MCF 10A (cell line): ENCODE results near the gene ADAMTSL3. TPM values are rescaled to one million over a fixed set of nuclear protein-coding genes. Genes with fewer than 3 reads are reported as not detected.
"Not testable (repeated sequence)": the region's sequence is repeated elsewhere in the genome, so short reads cannot be mapped to it uniquely, and the experiment has no call there.

Experiments
- BruUV-seq: library from RNA; stranded (reverse); fragments of 400-500 nt; replicated peaks from 2 replicates; lab custom pipeline; 2021; lab: Mats Ljungman, UMichigan
- CTCF ChIA-PET: fragments of 300-600 bp; sonication (Branson Sonifier 250); formaldehyde crosslinking; extraction: SDS; loops from one replicate; lab custom pipeline; 2021; ENCODE audit warnings: antibody characterized with exemption, inconsistent platforms; lab: Yijun Ruan, JAX
- POLR2A ChIA-PET: fragments of 300-600, 350-650 bp; sonication (Branson Sonifier 250); formaldehyde crosslinking; extraction: SDS; loops from one replicate; lab custom pipeline; 2020; ENCODE audit warnings: antibody characterized with exemption, inconsistent platforms; lab: Yijun Ruan, JAX
- DNase-seq: peaks from one replicate; pipeline ENCODE4 v3.0.0-alpha.2; 2018; ENCODE audit not compliant: unreplicated experiment
- H3K27ac Mint-ChIP-seq: one replicate; pipeline ENCODE4 v1.8.0; 2022; ENCODE audit warnings: mild to moderate bottlenecking, low read depth, mixed read lengths; ENCODE audit not compliant: unreplicated experiment
- H3K27me3 Mint-ChIP-seq: one replicate; pipeline ENCODE4 v1.8.0; 2022; ENCODE audit warnings: mixed read lengths; ENCODE audit not compliant: insufficient read depth, unreplicated experiment
- H3K36me3 Mint-ChIP-seq: one replicate; pipeline ENCODE4 v1.8.0; 2022; ENCODE audit warnings: mild to moderate bottlenecking, moderate library complexity, mixed read lengths; ENCODE audit not compliant: insufficient read depth, unreplicated experiment
- H3K4me1 Mint-ChIP-seq: one replicate; pipeline ENCODE4 v1.8.0; 2022; ENCODE audit warnings: mixed read lengths; ENCODE audit not compliant: insufficient read depth, unreplicated experiment
- H3K4me3 Mint-ChIP-seq: one replicate; pipeline ENCODE4 v1.8.0; 2022; ENCODE audit warnings: mild to moderate bottlenecking, moderate library complexity, mixed read lengths; ENCODE audit not compliant: unreplicated experiment
- H3K9me3 Mint-ChIP-seq: one replicate; pipeline ENCODE4 v1.8.0; 2022; ENCODE audit warnings: mixed read lengths; ENCODE audit not compliant: unreplicated experiment
- intact Hi-C: fragments of 100-400 bp; cut with micrococcal nuclease; formaldehyde crosslinking; loops from 2 replicates; pipeline ENCODE4 v1.14.1; 2022
- total RNA-seq: library from RNA; stranded (reverse); gene quantifications from 2 replicates; pipeline ENCODE4 v1.2.3, GENCODE V29; 2022
- TF ChIP-seq, protein P1 (sequence below): fragments of 200-600 bp; IDR thresholded peaks from one replicate; pipeline ENCODE4 v1.8.0; 2022; ENCODE audit warnings: antibody characterized with exemption, mild to moderate bottlenecking; ENCODE audit not compliant: unreplicated experiment

Gene ADAMTSL3
- total RNA-seq, 1 experiment from 2014 or later = 1.2 TPM

DNA sequence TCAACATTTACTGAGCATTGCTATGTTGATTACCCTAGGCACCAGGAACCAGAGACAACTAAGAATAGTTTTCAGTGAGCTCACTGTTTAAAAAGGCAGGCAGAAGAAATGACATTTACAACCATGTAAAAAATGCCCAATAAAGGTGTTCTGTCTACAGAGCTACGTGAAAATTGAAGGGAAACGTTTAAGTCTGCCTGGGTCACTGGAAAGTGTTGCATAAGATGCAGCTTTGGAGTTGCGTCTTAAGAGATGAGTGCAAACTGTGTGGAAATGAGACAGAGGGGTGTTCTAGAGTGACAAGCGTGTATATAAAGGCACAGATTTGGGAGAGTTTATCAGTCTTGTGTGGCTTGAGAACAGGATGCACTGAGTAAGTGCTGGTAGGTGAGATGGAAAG is 303.0 kb downstream of the ADAMTSL3 start:
- Mint-ChIP-seq H3K27ac (no peak overlapping the region), H3K4me1 (no peaks in the 10 kb centered on the region), H3K4me3 (no peak overlapping the region), H3K36me3 (no peaks in the 10 kb centered on the region), H3K27me3 (no peaks in the 10 kb centered on the region), H3K9me3 (no peaks in the 10 kb centered on the region)
- DNase-seq = no peak
- POLR2A ChIA-PET = interaction anchor here (0.8 kb wide), 1 partner anchor 14 kb away, joined by 5 read pairs; no protein-coding TSS in a partner anchor
- no TSS peak for BruUV-seq
- TF ChIP-seq, protein P1, sequence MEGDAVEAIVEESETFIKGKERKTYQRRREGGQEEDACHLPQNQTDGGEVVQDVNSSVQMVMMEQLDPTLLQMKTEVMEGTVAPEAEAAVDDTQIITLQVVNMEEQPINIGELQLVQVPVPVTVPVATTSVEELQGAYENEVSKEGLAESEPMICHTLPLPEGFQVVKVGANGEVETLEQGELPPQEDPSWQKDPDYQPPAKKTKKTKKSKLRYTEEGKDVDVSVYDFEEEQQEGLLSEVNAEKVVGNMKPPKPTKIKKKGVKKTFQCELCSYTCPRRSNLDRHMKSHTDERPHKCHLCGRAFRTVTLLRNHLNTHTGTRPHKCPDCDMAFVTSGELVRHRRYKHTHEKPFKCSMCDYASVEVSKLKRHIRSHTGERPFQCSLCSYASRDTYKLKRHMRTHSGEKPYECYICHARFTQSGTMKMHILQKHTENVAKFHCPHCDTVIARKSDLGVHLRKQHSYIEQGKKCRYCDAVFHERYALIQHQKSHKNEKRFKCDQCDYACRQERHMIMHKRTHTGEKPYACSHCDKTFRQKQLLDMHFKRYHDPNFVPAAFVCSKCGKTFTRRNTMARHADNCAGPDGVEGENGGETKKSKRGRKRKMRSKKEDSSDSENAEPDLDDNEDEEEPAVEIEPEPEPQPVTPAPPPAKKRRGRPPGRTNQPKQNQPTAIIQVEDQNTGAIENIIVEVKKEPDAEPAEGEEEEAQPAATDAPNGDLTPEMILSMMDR = no peak
- intact Hi-C loops = no loop called here
- CTCF ChIA-PET = interaction anchor here (0.6 kb wide), 1 partner anchor 12 kb away, joined by 4 read pairs; no protein-coding TSS in a partner anchor

DNA sequence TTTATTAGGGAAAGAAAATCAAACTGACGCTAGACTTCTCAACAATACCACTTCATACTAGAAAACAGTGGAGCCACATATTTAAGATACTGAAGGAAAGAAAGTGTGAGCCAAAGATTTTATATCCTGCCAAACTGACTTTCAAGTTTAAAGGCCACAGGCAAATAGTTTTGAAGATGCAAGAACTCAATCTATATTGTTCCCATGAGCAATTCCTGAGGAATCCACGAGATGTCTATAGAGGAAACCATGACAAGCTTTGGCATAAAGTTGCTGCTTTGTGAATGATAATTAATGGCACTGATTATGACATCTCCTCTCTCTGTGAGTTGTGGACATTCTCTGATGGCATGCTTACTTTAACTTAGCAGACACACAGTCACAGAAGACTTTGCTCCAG is 305.6 kb downstream of the ADAMTSL3 start:
- no peaks in the 10 kb centered on the region for H3K27me3 Mint-ChIP-seq
- no peak overlapping the region for H3K27ac Mint-ChIP-seq
- no TSS peak for BruUV-seq
- no peak for DNase-seq
- H3K4me3 Mint-ChIP-seq = no peak overlapping the region
- H3K4me1 Mint-ChIP-seq = no peaks in the 10 kb centered on the region
- CTCF ChIA-PET = no interaction called here
- TF ChIP-seq, protein P1 = no peak
- POLR2A ChIA-PET = no interaction called here
- intact Hi-C loops = no loop called here
- no peaks in the 10 kb centered on the region for H3K36me3 Mint-ChIP-seq
- H3K9me3 Mint-ChIP-seq = peaks cover 6% of the 10 kb centered on the region

DNA sequence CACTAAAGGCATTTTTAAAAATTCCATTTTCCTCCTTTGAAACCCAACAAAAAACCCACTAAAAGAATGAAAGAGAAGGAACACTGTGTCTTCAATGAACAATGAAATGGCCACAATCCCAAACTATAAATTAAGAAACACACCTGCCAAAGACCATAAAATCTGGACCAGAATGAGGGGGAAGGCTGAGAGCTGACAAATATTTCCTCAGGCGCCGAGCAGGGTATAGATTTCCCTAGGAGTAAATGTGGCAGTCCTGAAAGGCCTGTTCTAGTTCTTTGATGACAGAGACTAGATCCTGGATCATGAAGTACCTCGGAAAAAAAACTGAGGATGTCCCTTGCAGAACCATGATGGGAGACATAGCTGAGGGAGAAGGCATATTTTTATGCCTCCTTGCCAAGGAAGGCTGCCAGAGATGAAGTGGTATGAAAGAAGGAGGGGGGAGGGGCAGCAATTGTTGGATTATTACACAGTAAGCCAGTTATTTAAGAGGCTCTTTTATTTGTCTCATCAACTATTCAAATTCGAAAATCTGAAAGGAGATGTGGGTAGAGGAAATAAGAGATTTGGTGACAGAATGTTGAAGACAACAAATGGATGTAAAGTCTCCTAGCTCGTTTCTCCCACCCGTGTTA is 306.4 kb downstream of the ADAMTSL3 start:
- intact Hi-C loops = no loop called here
- Mint-ChIP-seq H3K9me3 (peaks cover 7% of the 10 kb centered on the region), H3K4me1 (no peaks in the 10 kb centered on the region), H3K36me3 (no peaks in the 10 kb centered on the region), H3K4me3 (no peak overlapping the region), H3K27me3 (no peaks in the 10 kb centered on the region), H3K27ac (no peak overlapping the region)
- TF ChIP-seq, protein P1 = no peak
- POLR2A ChIA-PET = no interaction called here
- no TSS peak for BruUV-seq
- no peak for DNase-seq
- CTCF ChIA-PET = no interaction called here

DNA sequence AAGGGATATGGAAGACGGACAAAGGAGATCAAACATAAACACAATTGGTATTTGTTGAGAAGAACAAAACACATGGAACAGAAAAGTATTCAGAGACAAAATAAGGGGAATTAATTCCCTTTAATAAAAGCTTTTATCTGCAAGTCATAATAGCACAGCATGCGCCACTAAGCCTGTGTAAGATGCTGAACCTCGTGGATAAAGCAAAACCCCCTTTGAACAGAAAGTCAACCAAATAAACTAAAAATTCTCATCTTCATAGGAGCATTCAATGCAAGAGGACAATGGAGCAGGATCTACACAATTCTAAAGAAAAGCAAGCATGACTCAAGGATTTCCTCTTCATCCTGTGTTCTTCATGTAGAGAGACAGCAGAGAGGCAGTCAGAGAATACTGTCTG is 307.4 kb downstream of the ADAMTSL3 start:
- Mint-ChIP-seq H3K4me1 (no peaks in the 10 kb centered on the region), H3K4me3 (no peak overlapping the region), H3K27me3 (no peaks in the 10 kb centered on the region), H3K9me3 (peaks cover 7% of the 10 kb centered on the region), H3K27ac (no peak overlapping the region), H3K36me3 (no peaks in the 10 kb centered on the region)
- TF ChIP-seq, protein P1 = no peak
- no TSS peak for BruUV-seq
- no peak for DNase-seq
- ChIA-PET POLR2A (no interaction called here), CTCF (no interaction called here)
- intact Hi-C loops = no loop called here

DNA sequence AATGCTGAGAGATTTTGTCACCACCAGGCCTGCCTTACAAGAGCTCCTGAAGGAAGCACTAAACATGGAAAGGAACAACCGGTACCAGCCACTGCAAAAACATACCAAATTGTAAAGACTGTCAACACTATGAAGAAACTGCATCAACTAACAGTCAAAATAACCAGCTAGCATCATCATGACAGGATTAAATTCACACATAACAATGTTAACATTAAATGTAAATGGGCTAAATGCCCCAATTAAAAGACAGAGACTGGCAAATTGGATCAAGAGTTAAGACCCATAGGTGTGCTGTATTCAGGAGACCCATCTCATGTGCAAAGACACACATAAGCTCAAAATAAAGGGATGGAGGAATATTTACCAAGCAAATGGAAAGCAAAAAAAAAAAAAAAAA is 311.0 kb downstream of the ADAMTSL3 start:
- H3K27ac Mint-ChIP-seq, H3K4me3 Mint-ChIP-seq, POLR2A ChIA-PET, H3K36me3 Mint-ChIP-seq, DNase-seq, CTCF ChIA-PET, intact Hi-C loops, H3K4me1 Mint-ChIP-seq, BruUV-seq, H3K9me3 Mint-ChIP-seq, H3K27me3 Mint-ChIP-seq: not testable (repeated sequence)
